Measurements from ENCODE around the gene COPZ1. TPM values are rescaled to one million over a fixed set of nuclear protein-coding genes. Genes with fewer than 3 reads are reported as not detected.

The COPZ1 gene
- total and polyA plus RNA-seq, 9 of the 15 experiments (the other 6 are each of a cell fraction or from before 2014, with no cell fraction given), result 137 to 487 (median 233) TPM

GRCh38 chr12:54279632-54280467 lies 45.1 kb upstream of the COPZ1 start, which contains the start of gene CBX5 (continued):
- TF ChIP-seq MGA (IDR thresholded peaks at IDR 0.05) (peak; percentile 92), NFATC3 (IDR thresholded peaks at IDR 0.05) (no peak), XRCC5 (IDR thresholded peaks at IDR 0.05; ENCODE audit: low read depth, low read length) (no peak), FOXJ3 (CRISPR knock-in tag; IDR thresholded peaks at IDR 0.05) (no peak), ZNF644 (tag; IDR thresholded peaks at IDR 0.05; ENCODE audit: low read depth) (no peak), CTBP1 (IDR thresholded peaks at IDR 0.05; ENCODE audit: borderline replicate concordance) (peak; percentile 47; the same call in 1 of the 2 replicates), MBD2 (IDR thresholded peaks at IDR 0.05; ENCODE audit: borderline replicate concordance, low read depth) (peak; percentile 93), ZSCAN29 (IDR thresholded peaks at IDR 0.05) (no peak), TCFL5 (CRISPR knock-in tag; conservative IDR thresholded peaks at IDR 0.05) (no peak), RREB1 (CRISPR knock-in tag; IDR thresholded peaks at IDR 0.05) (no peak), MCM5 (IDR thresholded peaks at IDR 0.05; ENCODE audit: low read depth) (no peak)
